GM23248 (cell line): ENCODE measurements around the gene LLGL1. TPM values are rescaled to one million over a fixed set of nuclear protein-coding genes. Genes with fewer than 3 reads are reported as not detected.

Experiments used
- DNase-seq: peaks from one replicate; pipeline ENCODE4 v3.0.0-alpha.2; 2015
- H2AFZ ChIP-seq: fragments of 200-600 bp; sonication (generic); 2 replicates; pipeline ENCODE4 v1.6.1; 2016; ENCODE audit warnings: antibody characterized with exemption
- H3F3A ChIP-seq: fragments of 200-600 bp; sonication (generic); 2 replicates; pipeline ENCODE4 v1.6.1; 2016; ENCODE audit warnings: mild to moderate bottlenecking, antibody characterized with exemption, mixed run types; ENCODE audit not compliant: insufficient read depth
- H3K27ac ChIP-seq: fragments of 200-600 bp; sonication (generic); 2 replicates; pipeline ENCODE4 v1.5.1; 2016; ENCODE audit warnings: mild to moderate bottlenecking
- H3K27me3 ChIP-seq: fragments of 200-600 bp; sonication (generic); replicated peaks from 2 replicates; pipeline ENCODE4 v1.6.1; 2016; ENCODE audit warnings: mild to moderate bottlenecking; ENCODE audit not compliant: insufficient read depth
- H3K36me3 ChIP-seq: fragments of 200-600 bp; sonication (generic); 2 replicates; pipeline ENCODE4 v1.6.1; 2016; ENCODE audit warnings: low read depth, mild to moderate bottlenecking
- H3K4me1 ChIP-seq: fragments of 200-600 bp; sonication (generic); 2 replicates; pipeline ENCODE4 v1.6.1; 2016; ENCODE audit warnings: mild to moderate bottlenecking; ENCODE audit not compliant: insufficient read depth
- H3K4me2 ChIP-seq: fragments of 200-600 bp; sonication (generic); one replicate; pipeline ENCODE4 v1.6.1; 2016; ENCODE audit warnings: mild to moderate bottlenecking; ENCODE audit not compliant: unreplicated experiment
- H3K4me3 ChIP-seq: fragments of 200-600 bp; sonication (generic); 2 replicates; pipeline ENCODE4 v1.5.1; 2016; ENCODE audit warnings: mild to moderate bottlenecking
- H3K79me2 ChIP-seq: fragments of 200-600 bp; sonication (generic); 2 replicates; pipeline ENCODE4 v1.6.1; 2016; ENCODE audit warnings: mild to moderate bottlenecking; ENCODE audit not compliant: insufficient read depth
- H3K9ac ChIP-seq: fragments of 200-600 bp; sonication (generic); 2 replicates; pipeline ENCODE4 v1.6.1; 2016; ENCODE audit warnings: mild to moderate bottlenecking
- H3K9me2 ChIP-seq: fragments of 200-600 bp; sonication (generic); 2 replicates; pipeline ENCODE4 v1.6.1; 2016; ENCODE audit warnings: mixed run types, mild to moderate bottlenecking, moderate library complexity; ENCODE audit not compliant: insufficient read depth
- H3K9me3 ChIP-seq: fragments of 200-600 bp; sonication (generic); one replicate; pipeline ENCODE4 v1.6.1; 2017; ENCODE audit warnings: low read depth
- H4K20me1 ChIP-seq: fragments of 200-600 bp; sonication (generic); 2 replicates; pipeline ENCODE4 v1.6.0; 2016; ENCODE audit not compliant: insufficient read depth
- EZH2 ChIP-seq: fragments of 200-600 bp; sonication (generic); IDR thresholded peaks from 2 replicates; pipeline ENCODE4 v1.6.1; 2018; ENCODE audit warnings: antibody characterized with exemption, mild to moderate bottlenecking; ENCODE audit not compliant: insufficient read depth, poor library complexity, severe bottlenecking
- EZH2phosphoT487 ChIP-seq: fragments of 200-600 bp; sonication (generic); IDR thresholded peaks from 2 replicates; pipeline ENCODE4 v1.6.1; 2018; ENCODE audit warnings: antibody characterized with exemption, moderate library complexity, mild to moderate bottlenecking, low read depth; ENCODE audit not compliant: insufficient read depth
- WGBS, 2 experiments: methylation state at CpG; one replicate each; pipeline ENCODE4 v1.1.6; 2015 to 2017; ENCODE audit warnings: low lambda C conversion rate in 2 of 2, low coverage in 1 of 2; ENCODE audit errors: missing lambda C conversion rate in 2 of 2; 5-methylcytosine and 5-hydroxymethylcytosine counted together
- in situ Hi-C: fragments of 300-500 bp; cut with MboI; formaldehyde crosslinking; loops from 2 replicates; pipeline ENCODE4 v1.15.0; 2020
- polyA plus RNA-seq: library from polyadenylated mRNA; unstranded; fragments of >200 nt; fragmentation: Nextera tagmentation; extraction: Ambion mirVana; gene quantifications from 2 replicates; pipeline ENCODE4 v1.2.1, GENCODE V29; 2016
- total RNA-seq: library from RNA; depleted of rRNA; stranded (reverse); fragments of >200 nt; shearing (Covaris generic); gene quantifications from 2 replicates; pipeline ENCODE4 v1.2.3, GENCODE V29; 2014

LLGL1 gene
- total and polyA plus RNA-seq, 2 experiments from 2014 or later, result 3.5 to 40.3 TPM

- Histone ChIP-seq H3K4me2 (no peak overlapping the region), H3K4me1 (no peaks in the 10 kb centered on the region), H4K20me1 (peaks cover 27% of the 10 kb centered on the region), H3K4me3 (no peak overlapping the region), H3K9ac (no peak overlapping the region), H3K27me3 (no peaks in the 10 kb centered on the region), H3K79me2 (peaks cover 100% of the 10 kb centered on the region), H2AFZ (no peak overlapping the region), H3K27ac (no peak overlapping the region), H3F3A (no peaks in the 10 kb centered on the region), H3K36me3 (peaks cover 25% of the 10 kb centered on the region), H3K9me2 (no peaks in the 10 kb centered on the region), H3K9me3 (no peaks in the 10 kb centered on the region)
- WGBS, 2 experiments, result 62 to 64% methylated on average over 4 of the region's 4 CpGs
- TF ChIP-seq EZH2phosphoT487, result no peak
- TF ChIP-seq EZH2, result no peak
- in situ Hi-C loops, result no loop called here
- no peak for DNase-seq
Measured at GRCh38 chr17:18201108-18201507, 24.3 kb upstream of the LLGL1 start.

- in situ Hi-C loops, result no loop called here
- Histone ChIP-seq H3K36me3 (peaks cover 8% of the 10 kb centered on the region), H3K9me3 (no peaks in the 10 kb centered on the region), H3K4me3 (no peak overlapping the region), H3K79me2 (peaks cover 98% of the 10 kb centered on the region), H3K4me1 (no peaks in the 10 kb centered on the region), H3F3A (no peaks in the 10 kb centered on the region), H3K9ac (no peak overlapping the region), H3K9me2 (no peaks in the 10 kb centered on the region), H3K27me3 (no peaks in the 10 kb centered on the region), H3K27ac (no peak overlapping the region), H4K20me1 (peaks cover 14% of the 10 kb centered on the region), H2AFZ (no peak overlapping the region), H3K4me2 (no peak overlapping the region)
- WGBS, 2 experiments, result 73 to 79% methylated on average over 7 of the region's 7 CpGs
- no peak for TF ChIP-seq EZH2phosphoT487
- TF ChIP-seq EZH2, result no peak
- no peak for DNase-seq
Measured at GRCh38 chr17:18203308-18203707, 22.1 kb upstream of the LLGL1 start.

GRCh38 chr17:18205861-18206260 is 19.6 kb upstream of the LLGL1 start:
- Histone ChIP-seq H3K27ac (no peak overlapping the region), H3K9ac (no peak overlapping the region), H3K27me3 (no peaks in the 10 kb centered on the region), H2AFZ (no peak overlapping the region), H3K36me3 (peaks cover 27% of the 10 kb centered on the region), H3K4me2 (no peak overlapping the region), H3K79me2 (peaks cover 89% of the 10 kb centered on the region), H3K4me1 (no peaks in the 10 kb centered on the region), H3F3A (no peaks in the 10 kb centered on the region; the same call in 1 of the 2 replicates), H3K4me3 (no peak overlapping the region), H3K9me2 (no peaks in the 10 kb centered on the region), H4K20me1 (no peaks in the 10 kb centered on the region; the same call in 1 of the 2 replicates), H3K9me3 (no peaks in the 10 kb centered on the region)
- in situ Hi-C loops, result no loop called here
- no peak for TF ChIP-seq EZH2phosphoT487
- no peak for TF ChIP-seq EZH2
- 93 to 100% methylated on average over 2 of the region's 2 CpGs for WGBS, 2 experiments
- no peak for DNase-seq

- peaks cover 78% of the 10 kb centered on the region for H3K79me2 ChIP-seq
- no peaks in the 10 kb centered on the region; the same call in 1 of the 2 replicates for H4K20me1 ChIP-seq
- H3K4me1 ChIP-seq, result no peaks in the 10 kb centered on the region
- no peaks in the 10 kb centered on the region for H3K9me3 ChIP-seq
- H2AFZ ChIP-seq, result no peak overlapping the region
- H3K36me3 ChIP-seq, result peaks cover 28% of the 10 kb centered on the region
- H3F3A ChIP-seq, result no peaks in the 10 kb centered on the region; the same call in 1 of the 2 replicates
- H3K9ac ChIP-seq, result no peak overlapping the region
- TF ChIP-seq EZH2 (no peak), EZH2phosphoT487 (no peak)
- in situ Hi-C loops, result no loop called here
- no peak overlapping the region for H3K27ac ChIP-seq
- no peak for DNase-seq
- H3K9me2 ChIP-seq, result no peaks in the 10 kb centered on the region
- no peaks in the 10 kb centered on the region for H3K27me3 ChIP-seq
- no peak overlapping the region for H3K4me2 ChIP-seq
- H3K4me3 ChIP-seq, result no peak overlapping the region
Measured at GRCh38 chr17:18206962-18207361, 18.5 kb upstream of the LLGL1 start.

GRCh38 chr17:18208092-18208491 is 17.3 kb upstream of the LLGL1 start:
- H2AFZ ChIP-seq, result no peak overlapping the region

More at GRCh38 chr17:18208092-18208491, 17.3 kb upstream of the LLGL1 start:
- no peaks in the 10 kb centered on the region for H3K9me2 ChIP-seq
- no peaks in the 10 kb centered on the region for H3K27me3 ChIP-seq
- H3F3A ChIP-seq, result no peaks in the 10 kb centered on the region; the same call in 1 of the 2 replicates
- H3K36me3 ChIP-seq, result peaks cover 28% of the 10 kb centered on the region
- no peak overlapping the region for H3K9ac ChIP-seq
- WGBS, 2 experiments, result 88 to 94% methylated on average over 19 of the region's 19 CpGs
- H3K27ac ChIP-seq, result no peak overlapping the region
- no peak overlapping the region for H3K4me2 ChIP-seq
- H3K4me3 ChIP-seq, result no peak overlapping the region
- DNase-seq, result no peak
- in situ Hi-C loops, result no loop called here
- TF ChIP-seq EZH2phosphoT487 (no peak), EZH2 (no peak)
- H3K9me3 ChIP-seq, result no peaks in the 10 kb centered on the region
- H4K20me1 ChIP-seq, result no peaks in the 10 kb centered on the region; the same call in 1 of the 2 replicates
- peaks cover 67% of the 10 kb centered on the region for H3K79me2 ChIP-seq
- no peaks in the 10 kb centered on the region for H3K4me1 ChIP-seq
